Keratinocyte (primary cell): ENCODE measurements around the gene SOD2.

ENCODE experiments used
- EZH2 ChIP-seq: IDR thresholded peaks from one replicate; pipeline ENCODE4 v1.6.1; 2012; ENCODE audit warnings: inconsistent platforms, mild to moderate bottlenecking, low read length, moderate library complexity
- TF ChIP-seq, protein P1 (sequence below), 3 experiments: IDR thresholded peaks in 1 of 3; conservative IDR thresholded peaks in 1 of 3; optimal IDR thresholded peaks in 1 of 3; 2 replicates in 2 of 3; 3 replicates in 1 of 3; pipeline versions ENCODE3 to v1.5.1; 2011; ENCODE audit warnings: low read length in 3 of 3, mild to moderate bottlenecking in 3 of 3, moderate library complexity in 2 of 3, control low read depth in 1 of 3, inconsistent platforms in 1 of 3; ENCODE audit not compliant: insufficient read depth in 2 of 3; ENCODE audit errors: extremely low read depth in 1 of 3

GRCh38 chr6:159680104-159680503, 12.9 kb downstream of the SOD2 start:
- TF ChIP-seq, protein P1, sequence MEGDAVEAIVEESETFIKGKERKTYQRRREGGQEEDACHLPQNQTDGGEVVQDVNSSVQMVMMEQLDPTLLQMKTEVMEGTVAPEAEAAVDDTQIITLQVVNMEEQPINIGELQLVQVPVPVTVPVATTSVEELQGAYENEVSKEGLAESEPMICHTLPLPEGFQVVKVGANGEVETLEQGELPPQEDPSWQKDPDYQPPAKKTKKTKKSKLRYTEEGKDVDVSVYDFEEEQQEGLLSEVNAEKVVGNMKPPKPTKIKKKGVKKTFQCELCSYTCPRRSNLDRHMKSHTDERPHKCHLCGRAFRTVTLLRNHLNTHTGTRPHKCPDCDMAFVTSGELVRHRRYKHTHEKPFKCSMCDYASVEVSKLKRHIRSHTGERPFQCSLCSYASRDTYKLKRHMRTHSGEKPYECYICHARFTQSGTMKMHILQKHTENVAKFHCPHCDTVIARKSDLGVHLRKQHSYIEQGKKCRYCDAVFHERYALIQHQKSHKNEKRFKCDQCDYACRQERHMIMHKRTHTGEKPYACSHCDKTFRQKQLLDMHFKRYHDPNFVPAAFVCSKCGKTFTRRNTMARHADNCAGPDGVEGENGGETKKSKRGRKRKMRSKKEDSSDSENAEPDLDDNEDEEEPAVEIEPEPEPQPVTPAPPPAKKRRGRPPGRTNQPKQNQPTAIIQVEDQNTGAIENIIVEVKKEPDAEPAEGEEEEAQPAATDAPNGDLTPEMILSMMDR (optimal IDR thresholded peaks at IDR 0.05 in 1 of 3, IDR thresholded peaks at IDR 0.05 in 1 of 3, conservative IDR thresholded peaks at IDR 0.05 in 1 of 3; ENCODE audit: extremely low read depth in 1 of 3, insufficient read depth in 2 of 3, low read length in 3 of 3), result no peak
- TF ChIP-seq EZH2, result no peak
